Panc1 (cell line): ENCODE data around the gene LPP.

Source experiments
- POLR2AphosphoS5 ChIP-seq: IDR thresholded peaks from 2 replicates; pipeline ENCODE4 v1.6.1; 2012; ENCODE audit warnings: mild to moderate bottlenecking, low read depth, low read length, moderate library complexity
- TF ChIP-seq, protein P1 (sequence below): fragments of 450-650 bp; IDR thresholded peaks from 2 replicates; pipeline ENCODE4 v1.5.1; 2017; ENCODE audit warnings: mild to moderate bottlenecking

DNA sequence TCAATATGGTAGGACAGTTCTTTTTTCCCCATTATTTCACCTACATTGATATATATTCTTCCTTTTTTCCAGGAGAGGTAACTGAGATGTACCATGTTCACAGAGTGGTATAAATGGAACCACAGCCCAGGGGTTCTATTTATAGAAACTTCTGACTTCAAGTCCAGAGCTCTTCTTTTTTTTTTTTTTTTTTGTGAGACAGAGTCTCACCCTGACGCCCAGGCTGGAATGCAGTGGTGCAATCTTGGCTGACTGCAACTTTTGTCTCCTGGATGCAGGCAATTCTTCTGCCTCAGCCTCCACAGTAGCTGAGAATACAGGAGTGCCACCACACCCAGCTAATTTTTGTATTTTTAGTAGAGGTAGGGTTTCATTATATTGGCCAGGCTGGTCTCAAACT is 750.7 kb downstream of the LPP start:
- TF ChIP-seq POLR2AphosphoS5 = no peak
- TF ChIP-seq, protein P1, sequence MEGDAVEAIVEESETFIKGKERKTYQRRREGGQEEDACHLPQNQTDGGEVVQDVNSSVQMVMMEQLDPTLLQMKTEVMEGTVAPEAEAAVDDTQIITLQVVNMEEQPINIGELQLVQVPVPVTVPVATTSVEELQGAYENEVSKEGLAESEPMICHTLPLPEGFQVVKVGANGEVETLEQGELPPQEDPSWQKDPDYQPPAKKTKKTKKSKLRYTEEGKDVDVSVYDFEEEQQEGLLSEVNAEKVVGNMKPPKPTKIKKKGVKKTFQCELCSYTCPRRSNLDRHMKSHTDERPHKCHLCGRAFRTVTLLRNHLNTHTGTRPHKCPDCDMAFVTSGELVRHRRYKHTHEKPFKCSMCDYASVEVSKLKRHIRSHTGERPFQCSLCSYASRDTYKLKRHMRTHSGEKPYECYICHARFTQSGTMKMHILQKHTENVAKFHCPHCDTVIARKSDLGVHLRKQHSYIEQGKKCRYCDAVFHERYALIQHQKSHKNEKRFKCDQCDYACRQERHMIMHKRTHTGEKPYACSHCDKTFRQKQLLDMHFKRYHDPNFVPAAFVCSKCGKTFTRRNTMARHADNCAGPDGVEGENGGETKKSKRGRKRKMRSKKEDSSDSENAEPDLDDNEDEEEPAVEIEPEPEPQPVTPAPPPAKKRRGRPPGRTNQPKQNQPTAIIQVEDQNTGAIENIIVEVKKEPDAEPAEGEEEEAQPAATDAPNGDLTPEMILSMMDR = no peak
